Mesodermal cell (in vitro differentiated cells): Measurements from ENCODE around the gene ANKH.
"Not testable (repeated sequence)": the region's sequence is repeated elsewhere in the genome, so short reads cannot be mapped to it uniquely, and the experiment has no call there.

ENCODE experiments used
- H3K27ac ChIP-seq: 2 replicates; pipeline ENCODE4 v1.7.0; 2013; ENCODE audit warnings: mild to moderate bottlenecking, low read depth, low read length, moderate library complexity; ENCODE audit not compliant: severe bottlenecking
- H3K36me3 ChIP-seq: 2 replicates; pipeline ENCODE4 v1.7.1; 2013; ENCODE audit warnings: mild to moderate bottlenecking, low read length, moderate library complexity; ENCODE audit not compliant: control insufficient read depth, insufficient read depth
- H3K4me1 ChIP-seq: one replicate; pipeline ENCODE4 v1.7.1; 2013; ENCODE audit warnings: mild to moderate bottlenecking, low read length; ENCODE audit not compliant: insufficient read depth, control insufficient read depth, poor library complexity, severe bottlenecking
- H3K4me3 ChIP-seq: 2 replicates; pipeline ENCODE4 v1.7.0; 2013; ENCODE audit warnings: low read length, control low read depth, mild to moderate bottlenecking; ENCODE audit not compliant: insufficient read depth, poor library complexity, severe bottlenecking; ENCODE audit errors: extremely low read depth
- H3K9me3 ChIP-seq: 2 replicates; pipeline ENCODE4 v1.7.1; 2013; ENCODE audit warnings: mild to moderate bottlenecking, low read length, moderate library complexity; ENCODE audit not compliant: control insufficient read depth
- WGBS, 2 experiments: methylation state at CpG; one replicate each; pipeline ENCODE4 v1.1.5; 2013; ENCODE audit warnings: missing lambda C conversion rate in 2 of 2; ENCODE audit not compliant: insufficient coverage in 2 of 2; 5-methylcytosine and 5-hydroxymethylcytosine counted together

The ANKH gene

DNA sequence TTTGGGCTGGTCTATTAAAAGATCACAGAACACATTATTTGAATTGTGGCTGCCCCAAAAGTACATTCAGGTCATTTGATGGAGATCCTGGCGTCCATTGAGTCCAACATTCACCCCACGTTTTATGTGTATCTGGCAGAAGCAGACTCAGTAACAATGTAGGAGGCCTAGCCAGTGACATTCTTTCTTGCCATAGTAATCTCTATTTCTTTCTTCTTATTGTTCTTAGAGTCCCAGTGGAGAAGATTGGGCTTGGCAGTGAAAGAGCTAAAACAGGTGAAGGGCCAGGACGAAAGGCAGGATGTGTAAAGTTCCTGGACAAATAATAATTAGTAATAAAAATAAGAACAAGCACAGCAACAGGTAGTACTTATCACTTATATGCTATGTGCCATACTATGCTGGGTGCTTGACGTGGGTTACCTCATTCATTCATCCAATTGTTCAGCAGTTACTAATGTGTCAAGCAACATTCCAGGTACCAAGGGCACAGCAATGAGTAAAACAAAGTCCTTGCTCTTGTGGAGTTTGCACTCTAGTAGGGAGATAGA lies 12.6 kb upstream of the ANKH start:
- Histone ChIP-seq H3K36me3 (no peaks in the 10 kb centered on the region), H3K27ac (no peak overlapping the region), H3K4me1 (peaks cover 4% of the 10 kb centered on the region), H3K4me3 (no peak overlapping the region), H3K9me3 (no peaks in the 10 kb centered on the region)
- 80 to 90% methylated on average over 2 of the region's 4 CpGs for WGBS, 2 experiments

DNA sequence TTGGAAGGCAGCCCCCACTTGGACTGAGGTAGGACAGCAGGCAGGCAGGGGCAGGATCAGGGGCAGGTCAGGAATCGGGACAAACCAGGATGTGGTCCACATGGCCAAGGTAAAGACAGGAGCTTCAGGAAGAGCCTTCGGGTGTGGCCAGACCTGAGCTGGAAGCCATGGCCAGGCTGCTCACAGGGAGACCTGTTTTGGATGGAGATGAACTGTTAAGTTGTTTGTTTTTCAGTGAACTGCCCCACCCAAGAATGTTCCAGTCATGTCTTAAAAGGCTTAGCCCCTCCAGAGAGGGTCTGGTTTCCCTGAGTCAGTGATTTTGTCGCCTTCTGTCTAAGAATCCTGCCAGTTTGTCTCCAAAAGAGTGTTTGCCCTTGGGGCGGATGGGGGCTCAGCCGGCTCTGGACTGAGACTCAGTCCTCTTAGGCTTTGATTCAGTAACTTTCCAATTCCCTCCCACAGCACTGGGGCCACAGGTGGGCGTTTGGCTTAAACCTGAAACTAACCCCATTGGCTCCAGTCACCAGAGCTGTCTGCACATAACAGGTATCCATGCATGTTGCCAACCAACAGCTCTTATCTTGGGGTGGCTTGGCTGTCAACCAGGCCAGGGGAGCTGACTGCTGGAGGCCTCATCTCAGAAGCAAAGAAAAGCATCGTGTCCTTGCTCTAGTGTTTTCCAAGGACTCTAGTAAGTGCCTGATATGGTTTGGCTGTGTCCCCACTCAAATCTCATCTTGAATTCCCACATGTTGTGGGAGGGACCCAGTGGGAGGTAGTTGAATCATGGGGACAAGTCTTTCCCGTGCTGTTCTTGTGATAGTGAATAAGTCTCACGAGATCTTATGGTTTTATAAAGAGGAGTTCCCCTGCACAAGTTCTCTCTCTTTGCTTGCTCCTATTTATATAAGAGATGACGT lies 11.3 kb upstream of the ANKH start:
- Histone ChIP-seq H3K36me3 (no peaks in the 10 kb centered on the region), H3K27ac (no peak overlapping the region), H3K4me3 (no peak overlapping the region), H3K4me1 (peaks cover 4% of the 10 kb centered on the region), H3K9me3 (no peaks in the 10 kb centered on the region)
- WGBS, 2 experiments, result 86 to 95% methylated on average over 7 to 8 of the region's 10 CpGs

DNA sequence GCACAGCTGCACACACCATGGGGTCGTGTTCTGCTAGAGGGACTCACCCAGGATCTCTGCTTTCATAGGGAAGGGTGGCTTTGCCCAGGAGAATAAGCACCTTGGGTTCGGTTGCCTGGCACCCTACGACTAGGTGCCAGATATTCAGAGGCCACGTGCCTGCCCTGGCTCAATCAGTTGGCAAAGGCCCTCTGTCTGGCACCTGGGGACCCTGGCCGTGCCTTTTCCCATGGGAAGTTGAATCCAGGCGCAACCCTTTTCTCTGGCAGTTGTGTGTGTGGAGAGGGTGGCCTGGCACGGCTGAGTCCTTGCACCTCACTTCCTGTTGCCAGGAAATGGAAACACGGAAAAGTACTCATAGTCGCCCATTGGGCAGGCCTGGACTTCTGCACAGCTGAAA lies 10.2 kb upstream of the ANKH start:
- Histone ChIP-seq H3K27ac (no peak overlapping the region), H3K36me3 (no peaks in the 10 kb centered on the region), H3K4me1 (peaks cover 4% of the 10 kb centered on the region), H3K9me3 (no peaks in the 10 kb centered on the region), H3K4me3 (no peak overlapping the region)
- 90 to 94% methylated on average over 9 of the region's 9 CpGs for WGBS, 2 experiments

DNA sequence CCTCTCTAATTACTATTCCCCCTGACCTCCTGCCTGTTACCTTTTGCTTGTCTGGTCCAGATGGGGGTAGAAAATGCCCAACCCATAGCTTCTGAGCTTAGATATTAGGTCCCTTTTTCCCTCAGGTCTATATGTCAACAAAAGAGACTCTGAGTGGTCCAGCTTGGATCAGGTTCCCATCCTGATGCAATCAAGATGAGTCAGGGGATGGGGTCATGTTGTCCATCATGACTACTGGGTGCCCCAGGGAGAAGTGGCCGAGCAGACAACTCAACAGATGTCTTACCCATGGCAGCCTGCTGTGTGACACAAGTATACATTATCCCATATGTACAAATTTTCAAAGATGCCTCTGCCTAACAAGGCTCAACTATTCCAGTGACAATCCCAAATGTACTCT lies 9.1 kb upstream of the ANKH start:
- Histone ChIP-seq H3K4me1 (peaks cover 4% of the 10 kb centered on the region), H3K36me3 (no peaks in the 10 kb centered on the region), H3K4me3 (no peak overlapping the region), H3K27ac (no peak overlapping the region), H3K9me3 (no peaks in the 10 kb centered on the region)
- 75% methylated on average over 1 of the region's 1 CpG; no CpG with 5 or more reads in 1 of the 2 experiments for WGBS, 2 experiments

DNA sequence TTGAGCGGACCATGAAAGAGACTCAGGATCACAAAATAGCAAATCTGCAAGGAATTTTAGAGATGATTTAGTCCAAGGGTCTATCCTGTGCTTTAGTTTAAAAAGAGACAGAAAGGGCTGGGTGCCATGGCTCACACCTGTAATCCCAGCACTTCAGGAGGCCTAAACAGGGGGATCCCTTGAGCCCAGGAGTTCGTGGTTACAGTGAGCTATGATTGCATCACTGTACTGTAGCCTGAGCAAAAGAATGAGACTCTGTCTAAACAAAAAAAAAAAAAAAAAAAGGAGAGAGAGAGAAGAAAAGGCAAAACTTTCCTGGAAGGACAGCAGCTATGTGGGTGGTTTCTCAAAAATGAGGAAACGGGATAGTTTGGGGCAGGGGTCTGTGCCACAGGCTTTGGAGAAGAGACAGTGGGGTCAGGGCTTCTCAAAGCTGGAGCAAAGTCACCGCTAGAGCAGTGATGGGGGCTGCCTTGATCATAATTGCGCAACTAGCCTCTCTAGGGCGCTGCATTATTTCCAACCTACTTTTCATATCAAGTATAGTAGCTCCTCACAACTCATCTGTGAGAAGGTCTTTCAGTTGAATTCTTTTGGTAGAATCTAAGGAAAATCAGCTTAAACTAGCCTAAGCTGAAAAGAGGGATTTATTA lies 8.5 kb upstream of the ANKH start:
- Histone ChIP-seq H3K4me1 (peaks cover 4% of the 10 kb centered on the region), H3K9me3 (no peaks in the 10 kb centered on the region), H3K36me3 (no peaks in the 10 kb centered on the region), H3K4me3 (no peak overlapping the region), H3K27ac (no peak overlapping the region)
- WGBS, 2 experiments, result 88 to 93% methylated on average over 3 to 4 of the region's 6 CpGs

DNA sequence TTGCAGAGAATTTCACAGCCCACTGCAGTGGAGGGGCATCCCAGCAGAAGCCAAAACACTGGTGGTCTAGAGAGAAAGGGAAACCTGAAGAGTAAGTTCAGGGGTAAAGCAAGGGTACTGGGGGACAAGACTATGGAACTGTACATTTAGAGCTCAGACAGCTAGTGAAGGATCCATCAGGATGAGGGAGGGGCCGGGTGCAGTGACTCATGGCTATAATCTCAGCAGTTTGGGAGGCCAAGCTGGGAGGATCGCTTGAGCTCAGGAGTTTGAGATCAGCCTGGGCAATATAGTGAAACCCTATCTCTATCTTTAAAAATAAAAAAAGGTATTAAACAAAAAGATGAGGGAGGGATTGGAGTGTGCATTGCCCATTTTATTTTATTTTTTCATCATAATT lies 7.8 kb upstream of the ANKH start:
- WGBS, 2 experiments, result 80% methylated on average over 1 of the region's 2 CpGs; no CpG with 5 or more reads in 1 of the 2 experiments
- no peaks in the 10 kb centered on the region for H3K9me3 ChIP-seq
- H3K36me3 ChIP-seq, result no peaks in the 10 kb centered on the region

GRCh38 chr5:14878192-14878591 lies 6.6 kb upstream of the ANKH start:
- H3K9me3 ChIP-seq, H3K4me3 ChIP-seq, H3K36me3 ChIP-seq, H3K27ac ChIP-seq, H3K4me1 ChIP-seq: not testable (repeated sequence)
- WGBS, 2 experiments, result 95 to 100% methylated on average over 3 to 6 of the region's 9 CpGs

More for the DNA sequence above, 7.8 kb upstream of the ANKH start:
- peaks cover 4% of the 10 kb centered on the region for H3K4me1 ChIP-seq
- H3K4me3 ChIP-seq, result no peak overlapping the region
- no peak overlapping the region for H3K27ac ChIP-seq

DNA sequence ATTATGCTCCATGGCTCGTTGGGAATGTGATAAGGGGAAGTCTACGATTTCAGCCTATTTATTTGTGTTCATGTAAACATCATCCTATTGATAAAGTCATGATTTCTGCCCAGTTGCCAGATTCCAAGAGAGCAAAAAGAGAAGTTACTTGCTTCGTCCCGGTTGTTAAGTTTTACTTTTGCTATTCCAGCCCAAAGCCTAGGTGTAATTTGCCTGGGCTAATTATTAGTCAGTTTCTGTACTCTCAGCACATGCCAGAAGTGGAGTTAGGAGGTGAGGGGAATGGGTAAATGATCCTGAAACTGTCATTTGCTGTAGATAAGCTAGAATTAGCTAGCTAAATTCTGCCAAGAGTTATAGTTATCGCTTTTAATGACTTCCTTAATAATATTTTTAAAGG lies 4.5 kb upstream of the ANKH start:
- Histone ChIP-seq H3K4me1 (peaks cover 12% of the 10 kb centered on the region), H3K4me3 (no peak overlapping the region), H3K36me3 (no peaks in the 10 kb centered on the region), H3K9me3 (no peaks in the 10 kb centered on the region), H3K27ac (no peak overlapping the region)
- 91% methylated on average over 4 of the region's 5 CpGs; no CpG with 5 or more reads in 1 of the 2 experiments for WGBS, 2 experiments

GRCh38 chr5:14873790-14874189 lies 2.2 kb upstream of the ANKH start:
- H3K27ac ChIP-seq, result no peak overlapping the region
- H3K4me1 ChIP-seq, result peaks cover 12% of the 10 kb centered on the region
- H3K9me3 ChIP-seq, result no peaks in the 10 kb centered on the region
- 95 to 100% methylated on average over 3 of the region's 3 CpGs for WGBS, 2 experiments
- H3K36me3 ChIP-seq, result no peaks in the 10 kb centered on the region
- no peak overlapping the region for H3K4me3 ChIP-seq

- H3K4me3 ChIP-seq, result peak overlapping the region; percentile 64
- WGBS, 2 experiments, result 64 to 82% methylated on average over 5 to 9 of the region's 9 CpGs
Measured at GRCh38 chr5:14873093-14873492, 1.5 kb upstream of the ANKH start.

More at GRCh38 chr5:14873093-14873492, 1.5 kb upstream of the ANKH start:
- no peaks in the 10 kb centered on the region for H3K36me3 ChIP-seq
- H3K4me1 ChIP-seq, result peaks cover 12% of the 10 kb centered on the region
- no peaks in the 10 kb centered on the region for H3K9me3 ChIP-seq
- H3K27ac ChIP-seq, result no peak overlapping the region
